Measurements from ENCODE around the gene ACSM2A. TPM values are rescaled to one million over a fixed set of nuclear protein-coding genes. Genes with fewer than 3 reads are reported as not detected.
"Not testable (repeated sequence)": the region's sequence is repeated elsewhere in the genome, so short reads cannot be mapped to it uniquely, and the experiment has no call there.

Gene ACSM2A
- total RNA-seq = not detected

- H3K4me1 ChIP-seq; H3K27ac ChIP-seq; H3K27me3 ChIP-seq; H3K9me3 ChIP-seq; H3K4me3 ChIP-seq; intact Hi-C loops (cut with DNase I); DNase-seq (ENCODE audit: low spot score in 2 of 2); H3K36me3 ChIP-seq: not testable (repeated sequence)
Observed at GRCh38 chr16:20451364-20451763, at the start of gene ACSM2A. Gene ACSM2A (plus strand): TSS chr16:20451521. CDS start chr16:20460115, 8,594 bp downstream.

GRCh38 chr16:20402651-20403050 is 48.7 kb upstream of the ACSM2A start:
- no peak overlapping the region for H3K4me3 ChIP-seq
- no peaks in the 10 kb centered on the region for H3K4me1 ChIP-seq
- no peak for TF ChIP-seq CTCF (IDR thresholded peaks at IDR 0.05)
- no peaks in the 10 kb centered on the region for H3K36me3 ChIP-seq
- H3K27ac ChIP-seq = no peak overlapping the region
- no peaks in the 10 kb centered on the region for H3K27me3 ChIP-seq
- H3K9me3 ChIP-seq = no peaks in the 10 kb centered on the region
- DNase-seq (ENCODE audit: low spot score in 2 of 2) = no peak
- intact Hi-C loops (cut with DNase I) = no loop called here

GRCh38 chr16:20404637-20405036 is 46.7 kb upstream of the ACSM2A start, which contains the start of gene PDILT:
Gene PDILT (minus strand): TSS chr16:20404737. CDS start chr16:20399300, 5,437 bp downstream.
- intact Hi-C loops (cut with DNase I) = no loop called here
- Histone ChIP-seq H3K27ac (no peak within 1 kb of the TSS), H3K27me3 (no peaks in the 10 kb centered on the region), H3K36me3 (no peaks in the 10 kb centered on the region), H3K9me3 (no peaks in the 10 kb centered on the region), H3K4me3 (no peak within 1 kb of the TSS), H3K4me1 (no peaks in the 10 kb centered on the region)
- no peak for DNase-seq (ENCODE audit: low spot score in 2 of 2)
- no peak for TF ChIP-seq CTCF (IDR thresholded peaks at IDR 0.05)

- no peak within 1 kb of the TSS for H3K27ac ChIP-seq
- DNase-seq (ENCODE audit: low spot score in 2 of 2) = no peak
Observed at GRCh38 chr16:20409398-20410120, 41.8 kb upstream of the ACSM2A start, which contains the start of gene ACSM5. Gene ACSM5 (plus strand): TSS chr16:20409534. CDS start chr16:20411485, 1,951 bp downstream.

GRCh38 chr16:20410121-20410723 is 41.1 kb upstream of the ACSM2A start:
- no peak overlapping the region for H3K27ac ChIP-seq

More at GRCh38 chr16:20409398-20410120, 41.8 kb upstream of the ACSM2A start, which contains the start of gene ACSM5:
- Histone ChIP-seq H3K4me3 (no peak within 1 kb of the TSS), H3K9me3 (no peaks in the 10 kb centered on the region), H3K27me3 (no peaks in the 10 kb centered on the region), H3K4me1 (no peaks in the 10 kb centered on the region), H3K36me3 (no peaks in the 10 kb centered on the region)
- intact Hi-C loops (cut with DNase I) = no loop called here
- no peak for TF ChIP-seq CTCF (IDR thresholded peaks at IDR 0.05)

More at GRCh38 chr16:20410121-20410723, 41.1 kb upstream of the ACSM2A start:
- Histone ChIP-seq H3K9me3 (no peaks in the 10 kb centered on the region), H3K4me3 (no peak overlapping the region), H3K27me3 (no peaks in the 10 kb centered on the region), H3K4me1 (no peaks in the 10 kb centered on the region), H3K36me3 (no peaks in the 10 kb centered on the region)
- intact Hi-C loops (cut with DNase I) = no loop called here
- TF ChIP-seq CTCF (IDR thresholded peaks at IDR 0.05) = no peak
- no peak for DNase-seq (ENCODE audit: low spot score in 2 of 2)

Data from ascending aorta (tissue), 2 donors.